ENCODE measurements around the gene CES2. TPM values are rescaled to one million over a fixed set of nuclear protein-coding genes. Genes with fewer than 3 reads are reported as not detected.

CES2 gene
- total and polyA plus RNA-seq, 2 of the 8 experiments (the other 6 are each of a cell fraction or from before 2014, with no cell fraction given) = 8.6 to 14.7 TPM

- Histone ChIP-seq H3K79me1 (ENCODE audit: low read depth, low read length) (no peaks in the 10 kb centered on the region), H3K4me2 (ENCODE audit: insufficient read depth in 1 of 2, low read depth in 2 of 2, low read length in 2 of 2) (no peak overlapping the region), H4K8ac (ENCODE audit: extremely low read depth, insufficient read depth, low read length) (no peak overlapping the region), H3K79me2 (ENCODE audit: control insufficient read depth in 1 of 2, insufficient read depth in 2 of 2, low read length in 2 of 2) (no peaks in the 10 kb centered on the region), H3K23me2 (ENCODE audit: low read depth, low read length) (no peaks in the 10 kb centered on the region), H2AK5ac (ENCODE audit: low read depth, low read length) (no peak overlapping the region), H2BK15ac (ENCODE audit: low read length) (no peak overlapping the region), H3K9ac (replicated peaks in 1 of 4; ENCODE audit: extremely low read depth in 1 of 4, low read depth in 3 of 4, low read length in 3 of 4) (no peak overlapping the region), H3K4me1 (replicated peaks in 1 of 4; ENCODE audit: control insufficient read depth in 3 of 4, insufficient read depth in 4 of 4, low read length in 3 of 4) (no peaks in the 10 kb centered on the region), H3K14ac (ENCODE audit: insufficient read length) (no peak overlapping the region), H3K18ac (ENCODE audit: extremely low read depth, low read length) (no peak overlapping the region), H3K9me3 (ENCODE audit: insufficient read depth in 2 of 2, low read depth in 1 of 2, low read length in 1 of 2) (no peaks in the 10 kb centered on the region), H3K56ac (replicated peaks; ENCODE audit: insufficient read length, low read depth, low read length) (no peak overlapping the region), H3K36me3 (ENCODE audit: control insufficient read depth in 2 of 4, insufficient read depth in 4 of 4, low read length in 3 of 4) (no peaks in the 10 kb centered on the region), H3K27me3 (replicated peaks in 1 of 4; ENCODE audit: control insufficient read depth in 3 of 4, extremely low read depth in 1 of 4, insufficient read depth in 3 of 4, low read length in 3 of 4) (no peaks in the 10 kb centered on the region), H2BK120ac (replicated peaks; ENCODE audit: low read depth, low read length) (no peak overlapping the region), H3K4ac (replicated peaks; ENCODE audit: insufficient read length, low read depth, low read length) (no peak overlapping the region), H4K20me1 (replicated peaks in 1 of 2; ENCODE audit: control insufficient read depth in 1 of 2, insufficient read depth in 2 of 2, low read length in 2 of 2) (peaks cover 0 to under 1% of the 10 kb centered on the region in 2 experiments), H2BK12ac (ENCODE audit: low read depth, low read length) (no peak overlapping the region), H2AFZ (ENCODE audit: low read length) (no peak overlapping the region), H3K23ac (ENCODE audit: insufficient read length) (no peak overlapping the region), H3K27ac (ENCODE audit: low read depth, low read length) (no peak overlapping the region), H4K91ac (replicated peaks; ENCODE audit: insufficient read length, low read length) (no peak overlapping the region), H2BK20ac (ENCODE audit: low read length) (no peak overlapping the region), H3K4me3 (ENCODE audit: extremely low read depth in 1 of 4, insufficient read depth in 2 of 4, low read depth in 3 of 4, low read length in 4 of 4) (no peak overlapping the region), H2BK5ac (ENCODE audit: low read depth, low read length) (no peak overlapping the region), H4K5ac (ENCODE audit: insufficient read length, low read depth, low read length) (no peak overlapping the region)
- ChIA-PET POLR2A (ENCODE audit: partially characterized antibody) (no interaction called here), CTCF (ENCODE audit: partially characterized antibody) (interaction anchor here (0.6 to 10.2 kb wide), 8 partner anchors 10 to 217 kb away, joined by 3 to 130 read pairs (median 3); partner anchors contain the start of gene CES3)
- FAIRE-seq (no peak), DNase-seq (ENCODE audit: low read depth in 1 of 2, low spot score in 2 of 2) (no peak)
- TF ChIP-seq ATF2 (IDR thresholded peaks at IDR 0.05; ENCODE audit: low read length) (no peak), GTF2F1 (IDR thresholded peaks at IDR 0.05; ENCODE audit: borderline replicate concordance, low read depth, low read length) (no peak), ZNF274 (IDR thresholded peaks at IDR 0.05; ENCODE audit: borderline replicate concordance, extremely low read depth, low read length) (no peak), YY1 (IDR thresholded peaks at IDR 0.05; ENCODE audit: low read depth, low read length) (no peak), TEAD4 (IDR thresholded peaks at IDR 0.05; ENCODE audit: low read depth, low read length) (no peak), BACH1 (IDR thresholded peaks at IDR 0.05; ENCODE audit: low read length) (no peak), RAD21 (IDR thresholded peaks at IDR 0.05 in 1 of 2, conservative IDR thresholded peaks at IDR 0.05 in 1 of 2; ENCODE audit: low read depth in 2 of 2, low read length in 2 of 2) (no peak)
- 87% methylated on average over 10 of the region's 10 CpGs; no CpG with 5 or more reads in 1 of the 2 experiments for whole genome bisulfite sequencing, 2 experiments (ENCODE audit: extremely low coverage in 1 of 2, insufficient coverage in 1 of 2, insufficient read length in 1 of 2, insufficient replicate concordance in 2 of 2, low coverage in 1 of 2, low lambda C conversion rate in 2 of 2, missing lambda C conversion rate in 1 of 2)
Observed at GRCh38 chr16:66970775-66971720, 35.7 kb downstream of the CES2 start.

Data from H1 (cell line).